ENCODE results near the gene FAM20C.

FAM20C gene

GRCh38 chr7:266851-267840, 74.8 kb downstream of the FAM20C start:
- no peak for DNase-seq (ENCODE audit: low read depth in 2 of 2, low spot score in 1 of 2)

GRCh38 chr7:268991-269390, 76.6 kb downstream of the FAM20C start:
- DNase-seq (ENCODE audit: low read depth in 2 of 2, low spot score in 1 of 2), result no peak

- DNase-seq (ENCODE audit: low read depth in 2 of 2, low spot score in 1 of 2), result no peak
Measured at GRCh38 chr7:269721-270120, 77.3 kb downstream of the FAM20C start.

GRCh38 chr7:270351-270983, 78.1 kb downstream of the FAM20C start:
- no peak for DNase-seq (ENCODE audit: low read depth in 2 of 2, low spot score in 1 of 2)

- DNase-seq (ENCODE audit: low read depth in 2 of 2, low spot score in 1 of 2), result no peak
Measured at GRCh38 chr7:271266-272107, 79.1 kb downstream of the FAM20C start.

- DNase-seq (ENCODE audit: low read depth in 2 of 2, low spot score in 1 of 2), result no peak
Measured at GRCh38 chr7:272108-272615, 79.8 kb downstream of the FAM20C start.

- DNase-seq (ENCODE audit: low read depth in 2 of 2, low spot score in 1 of 2), result no peak
Measured at GRCh38 chr7:272631-273030, 80.3 kb downstream of the FAM20C start.

GRCh38 chr7:273327-273726, 81.0 kb downstream of the FAM20C start:
- no peak for DNase-seq (ENCODE audit: low read depth in 2 of 2, low spot score in 1 of 2)

- no peak for DNase-seq (ENCODE audit: low read depth in 2 of 2, low spot score in 1 of 2)
Measured at GRCh38 chr7:274266-274665, 81.9 kb downstream of the FAM20C start.

GRCh38 chr7:276230-276835, 84.0 kb downstream of the FAM20C start:
- no peak for DNase-seq (ENCODE audit: low read depth in 2 of 2, low spot score in 1 of 2)

GRCh38 chr7:277228-277627, 84.9 kb downstream of the FAM20C start:
- DNase-seq (ENCODE audit: low read depth in 2 of 2, low spot score in 1 of 2), result no peak

GRCh38 chr7:278081-278480, 85.7 kb downstream of the FAM20C start:
- no peak for DNase-seq (ENCODE audit: low read depth in 2 of 2, low spot score in 1 of 2)

- DNase-seq (ENCODE audit: low read depth in 2 of 2, low spot score in 1 of 2), result no peak
Measured at GRCh38 chr7:279821-280220, 87.5 kb downstream of the FAM20C start.

GRCh38 chr7:280461-280860, 88.1 kb downstream of the FAM20C start:
- no peak for DNase-seq (ENCODE audit: low read depth in 2 of 2, low spot score in 1 of 2)

GRCh38 chr7:281637-282036, 89.3 kb downstream of the FAM20C start:
- no peak for DNase-seq (ENCODE audit: low read depth in 2 of 2, low spot score in 1 of 2)

- DNase-seq (ENCODE audit: low read depth in 2 of 2, low spot score in 1 of 2), result no peak
Measured at GRCh38 chr7:282621-283020, 90.2 kb downstream of the FAM20C start.

GRCh38 chr7:284762-285722, 92.7 kb downstream of the FAM20C start:
- DNase-seq (ENCODE audit: low read depth in 2 of 2, low spot score in 1 of 2), result no peak

- no peak for DNase-seq (ENCODE audit: low read depth in 2 of 2, low spot score in 1 of 2)
Measured at GRCh38 chr7:285731-286130, 93.4 kb downstream of the FAM20C start.

GRCh38 chr7:286266-286665, 93.9 kb downstream of the FAM20C start:
- DNase-seq (ENCODE audit: low read depth in 2 of 2, low spot score in 1 of 2), result no peak

GRCh38 chr7:288671-289101, 96.3 kb downstream of the FAM20C start:
- no peak for DNase-seq (ENCODE audit: low read depth in 2 of 2, low spot score in 1 of 2)
